Lung (tissue), 12 donors: Measurements from ENCODE around the gene CD300H. TPM values are rescaled to one million over a fixed set of nuclear protein-coding genes. Genes with fewer than 3 reads are reported as not detected.
"Not testable (repeated sequence)": the region's sequence is repeated elsewhere in the genome, so short reads cannot be mapped to it uniquely, and the experiment has no call there.

Source experiments
- ATAC-seq: fragments of 200-7000 bp; cut with Tn5 transposase; one replicate; pipeline ENCODE4 v1.9.1; 2020; ENCODE audit warnings: moderate number of reproducible peaks; ENCODE audit not compliant: insufficient read depth, low FRiP score
- DNase-seq, 3 donors: peaks; one replicate each; pipeline ENCODE4 v3.0.0-alpha.2; 2013 to 2017
- H3K27ac ChIP-seq, 2 donors: one replicate each; pipeline ENCODE4 v1.5.1; 2013; ENCODE audit warnings: mild to moderate bottlenecking in 2 of 2, moderate library complexity in 2 of 2, control low read depth in 1 of 2, inconsistent platforms in 1 of 2, low read depth in 1 of 2, low read length in 1 of 2
- H3K27me3 ChIP-seq, 3 donors: one replicate each; pipeline ENCODE4 v1.5.1; 2013; ENCODE audit warnings: low read length in 2 of 3; ENCODE audit not compliant: control insufficient read depth in 3 of 3, insufficient read depth in 3 of 3
- H3K36me3 ChIP-seq, 4 donors: one replicate each; pipeline ENCODE4 v1.5.1; 2013; ENCODE audit warnings: low read length in 4 of 4, mild to moderate bottlenecking in 1 of 4, moderate library complexity in 1 of 4; ENCODE audit not compliant: control insufficient read depth in 4 of 4, insufficient read depth in 4 of 4
- H3K4me1 ChIP-seq, 5 donors: one replicate each; pipeline ENCODE4 v1.5.1; 2013; ENCODE audit warnings: low read length in 5 of 5, mild to moderate bottlenecking in 2 of 5, moderate library complexity in 1 of 5; ENCODE audit not compliant: control insufficient read depth in 5 of 5, insufficient read depth in 5 of 5
- H3K4me3 ChIP-seq: one replicate; pipeline ENCODE4 v1.5.1; 2013; ENCODE audit warnings: mild to moderate bottlenecking, control low read depth, moderate library complexity
- H3K9ac ChIP-seq, 2 donors: one replicate each; pipeline ENCODE4 v1.5.1; 2013; ENCODE audit warnings: low read length in 2 of 2, control low read depth in 1 of 2; ENCODE audit not compliant: insufficient read depth in 1 of 2
- H3K9me3 ChIP-seq, 4 donors: one replicate each; pipeline ENCODE4 v1.5.1; 2013; ENCODE audit warnings: low read length in 3 of 4, mild to moderate bottlenecking in 1 of 4, moderate library complexity in 1 of 4; ENCODE audit not compliant: control insufficient read depth in 4 of 4, insufficient read depth in 3 of 4
- WGBS, 2 donors: extraction: QIAGEN DNeasy Blood & Tissue Kit; methylation state at CpG; one replicate each; pipeline ENCODE4 v1.1.7; 2013; 5-methylcytosine and 5-hydroxymethylcytosine counted together
- polyA plus RNA-seq, 2 donors: library from polyadenylated mRNA; stranded (reverse); fragments of 200-250 nt; gene quantifications; one replicate each; pipeline ENCODE4 v1.2.1, GENCODE V29; 2013
- total RNA-seq, 2 donors: library from RNA; depleted of rRNA in 1 of 2; stranded (reverse); fragments of >200 nt in 1 of 2; gene quantifications; one replicate each; pipeline ENCODE4 v1.2.1, GENCODE V29; 2014 to 2021
- TF ChIP-seq, protein P1 (sequence below): IDR thresholded peaks from 2 replicates; pipeline ENCODE4 v1.5.1; 2012; ENCODE audit warnings: mild to moderate bottlenecking; ENCODE audit errors: control extremely low read depth, extremely low read depth
- donor health status: control.
- donor health status: control.
- donor health status: Bipolar disorder and iron deficiency.
- donor health status: healthy.
- donor health status: DM: yes; HTN: yes; CAD: no.

Gene CD300H
- total and polyA plus RNA-seq, 4 donors, result 1.1 to 11.9 (median 3.4) TPM; not detected in 1

DNA sequence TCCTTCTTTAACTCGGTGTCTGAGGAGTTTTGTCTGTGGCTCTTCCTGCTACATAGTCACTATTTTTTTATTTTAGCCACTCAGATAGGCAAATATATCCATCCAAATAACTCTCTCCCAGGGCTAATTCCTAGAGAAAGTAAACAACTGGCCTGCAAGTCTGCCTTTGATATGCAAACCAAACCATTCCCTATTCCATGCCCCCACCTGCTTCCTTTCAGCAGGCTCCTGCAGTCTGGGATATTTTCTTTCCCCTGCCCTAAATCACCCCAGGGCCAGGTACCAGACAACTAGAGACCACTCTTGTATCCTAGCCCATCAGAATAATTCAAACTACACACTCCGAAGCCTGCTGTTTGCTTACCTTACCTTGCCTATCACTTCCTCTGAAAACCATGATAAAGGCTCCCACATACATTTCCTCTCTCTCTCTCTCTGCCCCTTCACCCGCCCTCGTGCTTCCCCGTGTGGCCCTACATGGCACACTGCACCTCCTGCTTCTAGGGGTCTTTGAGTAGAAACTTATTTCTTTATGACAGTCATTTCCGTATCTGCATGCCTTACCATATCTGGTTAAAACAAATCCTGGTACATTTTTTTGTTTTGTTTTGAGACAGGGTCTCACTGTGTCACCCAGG, 8.3 kb downstream of the CD300H start:
- 52 to 53% methylated on average over 6 of the region's 6 CpGs for WGBS, 2 donors

DNA sequence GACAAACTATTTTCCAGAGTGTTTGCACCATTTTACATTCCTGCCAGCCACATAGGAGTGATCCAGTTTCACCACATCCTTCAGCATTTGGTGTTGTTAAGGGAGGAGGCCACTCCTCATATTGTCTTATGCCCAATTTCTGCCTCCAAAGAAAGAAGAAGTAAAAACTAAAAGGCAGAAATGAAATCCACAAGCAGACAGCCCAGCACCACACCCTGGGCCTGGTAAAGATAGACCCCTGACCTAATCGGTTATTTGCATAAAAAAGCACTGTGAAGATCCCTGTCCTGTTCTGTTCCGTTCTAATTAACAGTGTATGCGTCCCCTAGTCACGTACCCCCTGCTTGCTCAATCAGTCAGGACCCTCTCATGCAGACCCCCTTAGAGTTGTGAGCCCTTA, 8.9 kb downstream of the CD300H start:
- not testable (repeated sequence) for H3K36me3 ChIP-seq, H3K4me1 ChIP-seq, H3K4me3 ChIP-seq, ATAC-seq, H3K27ac ChIP-seq, DNase-seq, H3K9ac ChIP-seq, H3K27me3 ChIP-seq, H3K9me3 ChIP-seq
- WGBS, 2 donors, result 70 to 84% methylated on average over 4 of the region's 4 CpGs

More for the DNA sequence above, 8.3 kb downstream of the CD300H start:
- no peak overlapping the region for H3K4me3 ChIP-seq
- ATAC-seq (no peak), DNase-seq (no peak)
- H3K36me3 ChIP-seq, result no peaks in the 10 kb centered on the region
- no peak overlapping the region for H3K9ac ChIP-seq
- peaks cover 0 to 2% (median 0%) of the 10 kb centered on the region in 3 donors for H3K27me3 ChIP-seq
- TF ChIP-seq, protein P1, sequence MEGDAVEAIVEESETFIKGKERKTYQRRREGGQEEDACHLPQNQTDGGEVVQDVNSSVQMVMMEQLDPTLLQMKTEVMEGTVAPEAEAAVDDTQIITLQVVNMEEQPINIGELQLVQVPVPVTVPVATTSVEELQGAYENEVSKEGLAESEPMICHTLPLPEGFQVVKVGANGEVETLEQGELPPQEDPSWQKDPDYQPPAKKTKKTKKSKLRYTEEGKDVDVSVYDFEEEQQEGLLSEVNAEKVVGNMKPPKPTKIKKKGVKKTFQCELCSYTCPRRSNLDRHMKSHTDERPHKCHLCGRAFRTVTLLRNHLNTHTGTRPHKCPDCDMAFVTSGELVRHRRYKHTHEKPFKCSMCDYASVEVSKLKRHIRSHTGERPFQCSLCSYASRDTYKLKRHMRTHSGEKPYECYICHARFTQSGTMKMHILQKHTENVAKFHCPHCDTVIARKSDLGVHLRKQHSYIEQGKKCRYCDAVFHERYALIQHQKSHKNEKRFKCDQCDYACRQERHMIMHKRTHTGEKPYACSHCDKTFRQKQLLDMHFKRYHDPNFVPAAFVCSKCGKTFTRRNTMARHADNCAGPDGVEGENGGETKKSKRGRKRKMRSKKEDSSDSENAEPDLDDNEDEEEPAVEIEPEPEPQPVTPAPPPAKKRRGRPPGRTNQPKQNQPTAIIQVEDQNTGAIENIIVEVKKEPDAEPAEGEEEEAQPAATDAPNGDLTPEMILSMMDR, result no peak
- H3K9me3 ChIP-seq, result peaks cover 0 to 4% (median 0%) of the 10 kb centered on the region in 4 donors
- no peak overlapping the region for H3K27ac ChIP-seq
- H3K4me1 ChIP-seq, result no peaks in the 10 kb centered on the region

DNA sequence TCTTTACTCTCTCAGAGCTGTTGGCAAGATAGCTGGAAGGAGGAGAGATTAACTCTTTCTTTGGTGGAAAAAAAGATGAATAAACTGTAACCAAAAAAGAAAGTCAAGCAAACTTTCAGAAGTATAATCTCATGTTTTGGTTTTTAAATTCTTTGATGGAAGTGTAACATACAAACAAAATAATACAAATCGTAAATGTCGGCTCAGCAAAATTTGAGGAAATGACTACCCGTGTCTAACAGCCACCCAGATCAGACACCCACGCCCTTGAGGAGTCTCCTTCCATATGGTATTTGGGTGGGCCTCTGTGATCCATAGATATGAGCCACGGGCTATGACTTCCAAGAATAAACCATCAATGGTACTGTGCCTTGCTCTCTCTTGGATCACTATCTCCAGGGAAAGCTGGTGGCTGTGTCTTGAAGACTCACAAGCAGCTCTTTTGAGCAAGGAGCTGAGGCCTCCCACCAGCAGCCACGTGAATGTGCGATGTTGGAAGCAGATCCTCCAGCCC, 11.8 kb downstream of the CD300H start:
- H3K9ac ChIP-seq, result no peak overlapping the region
- TF ChIP-seq, protein P1, result no peak
- ATAC-seq (no peak), DNase-seq (no peak)
- H3K4me3 ChIP-seq, result no peak overlapping the region
- no peak overlapping the region for H3K27ac ChIP-seq
- H3K9me3 ChIP-seq, result peaks cover 0 to 2% (median 0%) of the 10 kb centered on the region in 4 donors
- no peaks in the 10 kb centered on the region for H3K4me1 ChIP-seq
- peaks cover 0 to 2% (median 0%) of the 10 kb centered on the region in 3 donors for H3K27me3 ChIP-seq
- 62 to 76% methylated on average over 7 of the region's 7 CpGs for WGBS, 2 donors
- H3K36me3 ChIP-seq, result no peaks in the 10 kb centered on the region

DNA sequence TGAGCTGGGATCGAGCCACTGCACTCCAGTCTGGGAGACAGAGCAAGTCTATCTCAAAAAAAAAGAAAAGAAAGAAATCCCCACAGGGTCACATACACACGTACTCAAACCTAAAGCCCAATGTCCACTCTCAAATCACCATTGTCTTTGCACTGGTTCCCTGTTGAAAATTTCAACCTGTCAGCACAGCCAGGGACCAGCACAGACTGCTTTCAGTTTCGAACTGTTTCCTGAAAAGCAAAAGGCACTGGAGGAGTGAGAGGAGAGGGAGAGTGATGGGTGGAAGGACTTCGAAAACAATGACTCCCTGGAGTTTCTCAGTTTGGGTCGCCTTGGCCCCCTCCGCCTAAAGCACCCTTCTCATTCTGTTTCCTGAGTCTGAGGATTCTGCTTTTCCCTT, 12.4 kb downstream of the CD300H start:
- DNase-seq (no peak), ATAC-seq (no peak)
- Histone ChIP-seq H3K36me3 (no peaks in the 10 kb centered on the region), H3K4me1 (no peaks in the 10 kb centered on the region), H3K27me3 (peaks cover 0 to 2% (median 0%) of the 10 kb centered on the region in 3 donors), H3K27ac (no peak overlapping the region), H3K4me3 (no peak overlapping the region), H3K9me3 (peaks cover 0 to 2% (median 0%) of the 10 kb centered on the region in 4 donors), H3K9ac (no peak overlapping the region)
- TF ChIP-seq, protein P1, result no peak
- whole genome bisulfite sequencing, 2 donors, result 61 to 81% methylated on average over 6 of the region's 6 CpGs
